Measurements from ENCODE around the gene ACADSB. TPM values are rescaled to one million over a fixed set of nuclear protein-coding genes. Genes with fewer than 3 reads are reported as not detected.

ACADSB gene
- total RNA-seq, 1 donor from 2014 or later, result 5.6 TPM

- Histone ChIP-seq H3K4me3 (ENCODE audit: low read depth, low read length) (no peak overlapping the region), H3K36me3 (ENCODE audit: control insufficient read depth, insufficient read depth, low read length) (no peaks in the 10 kb centered on the region), H3K27me3 (ENCODE audit: control insufficient read depth, insufficient read depth, low read length) (no peaks in the 10 kb centered on the region)
- DNase-seq (ENCODE audit: low read depth), result no peak
- no peak for TF ChIP-seq CTCF (IDR thresholded peaks at IDR 0.05; ENCODE audit: insufficient read depth, low read length, poor library complexity, severe bottlenecking)
Measured at GRCh38 chr10:123093489-123093888, 84.7 kb downstream of the ACADSB start.

DNA sequence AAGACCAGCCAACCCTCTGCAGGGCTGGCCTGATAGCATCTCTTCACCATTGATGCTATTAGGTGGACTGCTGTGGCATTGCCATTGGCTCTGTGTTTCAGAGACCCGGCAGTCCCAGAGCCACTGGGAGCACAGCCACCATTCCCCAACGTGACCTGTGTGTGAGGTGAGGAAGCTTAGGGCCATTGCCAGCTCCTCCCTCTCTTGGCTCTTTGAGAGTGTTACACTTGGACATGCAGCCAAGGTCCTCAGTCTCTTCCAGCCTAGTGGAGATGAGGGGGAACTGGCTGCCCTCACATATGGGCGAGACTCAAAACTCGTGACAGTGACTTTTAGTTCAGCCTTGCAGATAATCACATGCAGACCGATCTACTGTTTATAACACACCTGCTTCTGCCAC lies 87.6 kb downstream of the ACADSB start:
- Histone ChIP-seq H3K36me3 (ENCODE audit: control insufficient read depth, insufficient read depth, low read length) (no peaks in the 10 kb centered on the region), H3K4me3 (ENCODE audit: low read depth, low read length) (no peak overlapping the region), H3K27me3 (ENCODE audit: control insufficient read depth, insufficient read depth, low read length) (no peaks in the 10 kb centered on the region)
- DNase-seq (ENCODE audit: low read depth), result no peak
- TF ChIP-seq CTCF (IDR thresholded peaks at IDR 0.05; ENCODE audit: insufficient read depth, low read length, poor library complexity, severe bottlenecking), result no peak

- Histone ChIP-seq H3K36me3 (ENCODE audit: control insufficient read depth, insufficient read depth, low read length) (no peaks in the 10 kb centered on the region), H3K27me3 (ENCODE audit: control insufficient read depth, insufficient read depth, low read length) (no peaks in the 10 kb centered on the region), H3K4me3 (ENCODE audit: low read depth, low read length) (no peak overlapping the region)
- no peak for TF ChIP-seq CTCF (IDR thresholded peaks at IDR 0.05; ENCODE audit: insufficient read depth, low read length, poor library complexity, severe bottlenecking)
- no peak for DNase-seq (ENCODE audit: low read depth)
Measured at GRCh38 chr10:123097039-123097438, 88.2 kb downstream of the ACADSB start.

DNA sequence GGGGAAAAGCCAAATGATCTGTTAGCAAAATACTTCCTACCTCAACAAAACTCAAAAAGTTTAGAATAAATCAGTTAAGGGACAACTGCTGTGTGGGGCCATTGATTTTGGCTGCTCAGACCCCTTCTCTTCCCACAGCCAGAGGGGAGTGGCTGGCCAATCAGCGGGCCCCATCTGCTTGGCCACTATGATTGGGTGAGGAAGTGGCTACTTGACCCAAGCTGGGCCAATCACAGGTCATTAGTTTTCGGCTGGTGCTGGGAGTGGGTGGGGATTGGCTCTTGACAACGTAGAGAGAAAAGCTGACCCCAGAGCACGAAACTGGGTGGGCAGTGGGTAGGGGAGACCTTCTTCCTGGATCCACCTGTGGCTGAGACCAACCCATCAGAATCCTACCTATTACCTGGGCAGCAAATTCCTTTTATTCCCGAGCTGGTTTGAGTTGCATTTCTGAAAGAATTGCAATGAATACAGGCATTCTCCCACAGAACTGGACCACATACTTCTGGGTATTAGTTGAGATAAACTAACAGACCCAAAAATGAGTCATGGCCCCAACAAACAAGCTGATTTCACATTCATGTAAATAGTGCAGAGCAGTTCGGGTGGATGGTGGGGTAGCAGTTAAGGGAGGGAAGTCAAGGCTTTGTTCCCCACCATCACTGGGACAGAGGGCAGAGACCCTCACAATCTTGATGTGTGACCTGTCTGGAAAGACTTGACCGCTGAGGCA lies 91.4 kb downstream of the ACADSB start:
- no peak for DNase-seq (ENCODE audit: low read depth)
- no peak for TF ChIP-seq CTCF (IDR thresholded peaks at IDR 0.05; ENCODE audit: insufficient read depth, low read length, poor library complexity, severe bottlenecking)
- Histone ChIP-seq H3K36me3 (ENCODE audit: control insufficient read depth, insufficient read depth, low read length) (no peaks in the 10 kb centered on the region), H3K4me3 (ENCODE audit: low read depth, low read length) (no peak overlapping the region), H3K27me3 (ENCODE audit: control insufficient read depth, insufficient read depth, low read length) (no peaks in the 10 kb centered on the region)

DNA sequence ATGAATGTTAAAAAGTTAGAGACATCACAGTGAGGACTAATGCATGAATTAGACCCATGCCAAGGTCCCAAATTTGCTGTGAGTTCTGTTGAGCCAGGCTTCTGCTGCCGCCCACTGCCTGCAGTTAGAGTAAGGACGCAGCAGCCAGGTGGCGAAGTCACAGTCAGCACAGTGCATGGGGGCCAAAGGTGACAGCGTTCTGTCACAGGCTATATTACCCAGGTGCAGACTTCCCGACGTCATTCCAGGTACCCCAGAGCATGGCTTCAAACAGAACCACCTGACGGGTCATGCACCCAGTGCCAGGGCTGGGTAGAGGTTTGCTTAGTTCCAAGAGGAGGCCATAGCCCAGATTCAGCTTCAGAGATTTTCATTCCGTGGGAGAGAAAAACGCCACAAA lies 93.1 kb downstream of the ACADSB start:
- no peak for DNase-seq (ENCODE audit: low read depth)

More for the DNA sequence above, 93.1 kb downstream of the ACADSB start:
- no peak overlapping the region for H3K4me3 ChIP-seq (ENCODE audit: low read depth, low read length)
- no peaks in the 10 kb centered on the region for H3K36me3 ChIP-seq (ENCODE audit: control insufficient read depth, insufficient read depth, low read length)
- TF ChIP-seq CTCF (IDR thresholded peaks at IDR 0.05; ENCODE audit: insufficient read depth, low read length, poor library complexity, severe bottlenecking), result no peak
- no peaks in the 10 kb centered on the region for H3K27me3 ChIP-seq (ENCODE audit: control insufficient read depth, insufficient read depth, low read length)
